Hepatocyte (in vitro differentiated cells): ENCODE data around the gene ATOH8.
A peak's percentile ranks its signal among the peaks of the same experiment; 100 is the strongest.

ENCODE experiments used
- CTCF ChIP-seq: fragments of 200-600 bp; sonication (generic); IDR thresholded peaks from 2 replicates; pipeline ENCODE4 v1.5.1; 2016; ENCODE audit warnings: antibody characterized with exemption, mild to moderate bottlenecking; ENCODE audit not compliant: poor library complexity
- EZH2 ChIP-seq: fragments of 200-600 bp; sonication (generic); IDR thresholded peaks from 2 replicates; pipeline ENCODE4 v1.6.1; 2016; ENCODE audit warnings: antibody characterized with exemption, mild to moderate bottlenecking, borderline replicate concordance

- peak; percentile 37 for TF ChIP-seq CTCF
- no peak for TF ChIP-seq EZH2
Measured at GRCh38 chr2:85797921-85798320, 44.1 kb downstream of the ATOH8 start.
